ENCODE results near the gene CRLF1. TPM values are rescaled to one million over a fixed set of nuclear protein-coding genes. Genes with fewer than 3 reads are reported as not detected.

CRLF1 gene
- total RNA-seq, 1 donor from 2014 or later, result 0.58 TPM

- TF ChIP-seq, protein P1, sequence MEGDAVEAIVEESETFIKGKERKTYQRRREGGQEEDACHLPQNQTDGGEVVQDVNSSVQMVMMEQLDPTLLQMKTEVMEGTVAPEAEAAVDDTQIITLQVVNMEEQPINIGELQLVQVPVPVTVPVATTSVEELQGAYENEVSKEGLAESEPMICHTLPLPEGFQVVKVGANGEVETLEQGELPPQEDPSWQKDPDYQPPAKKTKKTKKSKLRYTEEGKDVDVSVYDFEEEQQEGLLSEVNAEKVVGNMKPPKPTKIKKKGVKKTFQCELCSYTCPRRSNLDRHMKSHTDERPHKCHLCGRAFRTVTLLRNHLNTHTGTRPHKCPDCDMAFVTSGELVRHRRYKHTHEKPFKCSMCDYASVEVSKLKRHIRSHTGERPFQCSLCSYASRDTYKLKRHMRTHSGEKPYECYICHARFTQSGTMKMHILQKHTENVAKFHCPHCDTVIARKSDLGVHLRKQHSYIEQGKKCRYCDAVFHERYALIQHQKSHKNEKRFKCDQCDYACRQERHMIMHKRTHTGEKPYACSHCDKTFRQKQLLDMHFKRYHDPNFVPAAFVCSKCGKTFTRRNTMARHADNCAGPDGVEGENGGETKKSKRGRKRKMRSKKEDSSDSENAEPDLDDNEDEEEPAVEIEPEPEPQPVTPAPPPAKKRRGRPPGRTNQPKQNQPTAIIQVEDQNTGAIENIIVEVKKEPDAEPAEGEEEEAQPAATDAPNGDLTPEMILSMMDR (conservative IDR thresholded peaks at IDR 0.05; ENCODE audit: low read depth, low read length), result no peak
- no peak for DNase-seq (ENCODE audit: low read depth)
- H3K4me3 ChIP-seq (ENCODE audit: low read depth, low read length), result no peak overlapping the region
Measured at GRCh38 chr19:18626906-18627305, 20.3 kb upstream of the CRLF1 start.

DNA sequence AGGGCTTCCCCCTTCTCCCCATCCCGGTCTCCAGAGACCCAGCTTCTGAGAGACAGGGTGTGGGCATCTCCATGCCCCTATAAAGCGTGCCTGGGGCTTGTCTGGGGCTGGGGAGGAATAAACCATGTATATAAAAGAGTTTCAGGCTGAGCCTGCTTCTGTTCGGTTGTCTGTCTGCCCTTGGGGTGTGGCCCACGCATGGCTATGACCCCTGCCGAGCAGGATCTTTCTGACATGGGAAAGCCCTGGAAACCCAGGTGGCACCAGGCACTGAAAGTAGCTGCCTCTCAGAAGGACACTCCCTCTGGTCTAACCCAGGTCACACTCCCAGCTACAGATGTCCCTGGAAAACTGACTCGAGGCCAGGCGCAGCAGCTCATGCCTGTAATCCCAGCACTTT is 14.3 kb upstream of the CRLF1 start:
- TF ChIP-seq, protein P1 (conservative IDR thresholded peaks at IDR 0.05; ENCODE audit: low read depth, low read length), result no peak
- no peak for DNase-seq (ENCODE audit: low read depth)
- H3K4me3 ChIP-seq (ENCODE audit: low read depth, low read length), result no peak overlapping the region

GRCh38 chr19:18620311-18620710 is 13.7 kb upstream of the CRLF1 start:
- H3K4me3 ChIP-seq (ENCODE audit: low read depth, low read length), result no peak overlapping the region
- DNase-seq (ENCODE audit: low read depth), result no peak
- TF ChIP-seq, protein P1 (conservative IDR thresholded peaks at IDR 0.05; ENCODE audit: low read depth, low read length), result no peak

DNA sequence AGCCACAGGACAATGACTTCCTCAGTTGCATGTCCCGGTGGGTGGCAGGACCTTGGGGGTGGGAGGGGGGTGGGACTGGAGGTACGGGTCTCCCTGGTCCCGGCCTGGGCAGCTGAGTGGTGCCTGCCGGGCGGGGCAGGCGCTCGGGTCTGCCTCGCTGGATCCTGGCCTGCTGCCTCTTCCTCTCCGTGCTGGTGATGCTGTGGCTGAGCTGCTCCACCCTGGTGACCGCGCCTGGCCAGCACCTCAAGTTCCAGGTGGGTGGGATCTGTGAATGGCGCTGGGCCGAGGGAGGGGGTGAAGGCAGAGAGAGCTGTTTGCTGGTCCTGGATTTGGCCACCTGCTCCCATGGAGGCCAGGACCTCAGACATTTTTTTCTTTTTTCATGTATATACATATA is 11.6 kb upstream of the CRLF1 start:
- no peak for DNase-seq (ENCODE audit: low read depth)
- TF ChIP-seq, protein P1 (conservative IDR thresholded peaks at IDR 0.05; ENCODE audit: low read depth, low read length), result no peak
- H3K4me3 ChIP-seq (ENCODE audit: low read depth, low read length), result no peak overlapping the region

DNA sequence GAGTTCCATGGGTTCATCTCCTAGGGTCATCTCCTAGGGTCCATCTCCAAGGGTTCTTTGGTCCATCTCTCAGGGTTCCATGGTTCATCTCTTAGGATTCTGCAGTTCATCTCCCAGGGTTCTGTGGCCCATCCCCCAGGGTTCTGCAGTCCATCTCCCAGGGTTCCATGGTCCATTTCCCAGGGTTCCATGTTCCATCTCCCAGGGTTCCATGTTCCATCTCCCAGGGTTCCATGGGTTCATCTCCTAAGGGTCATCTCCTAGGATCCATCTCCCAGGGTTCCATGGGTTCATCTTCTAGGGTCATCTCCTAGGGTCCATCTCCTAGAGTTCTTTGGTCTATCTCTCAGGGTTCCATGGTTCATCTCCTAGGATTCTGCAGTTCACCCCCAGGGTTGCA is 11.0 kb upstream of the CRLF1 start:
- no peak overlapping the region for H3K4me3 ChIP-seq (ENCODE audit: low read depth, low read length)
- DNase-seq (ENCODE audit: low read depth), result no peak
- TF ChIP-seq, protein P1 (conservative IDR thresholded peaks at IDR 0.05; ENCODE audit: low read depth, low read length), result no peak

GRCh38 chr19:18616023-18616422 is 9.4 kb upstream of the CRLF1 start:
- no peak for DNase-seq (ENCODE audit: low read depth)
- H3K4me3 ChIP-seq (ENCODE audit: low read depth, low read length), result no peak overlapping the region
- TF ChIP-seq, protein P1 (conservative IDR thresholded peaks at IDR 0.05; ENCODE audit: low read depth, low read length), result no peak

GRCh38 chr19:18613589-18614234 is 7.1 kb upstream of the CRLF1 start:
- TF ChIP-seq, protein P1 (conservative IDR thresholded peaks at IDR 0.05; ENCODE audit: low read depth, low read length), result no peak
- DNase-seq (ENCODE audit: low read depth), result no peak
- no peak overlapping the region for H3K4me3 ChIP-seq (ENCODE audit: low read depth, low read length)

Measured in epithelial cell of proximal tubule (primary cell).